Measurements from ENCODE around the gene TMEM225. TPM values are rescaled to one million over a fixed set of nuclear protein-coding genes. Genes with fewer than 3 reads are reported as not detected.
"Not testable (repeated sequence)": the region's sequence is repeated elsewhere in the genome, so short reads cannot be mapped to it uniquely, and the experiment has no call there.

Gene TMEM225
- not detected for total RNA-seq
- 0 reads per million in 2 donors for total RNA-seq

- no peaks in the 10 kb centered on the region for H3K36me3 Mint-ChIP-seq (ENCODE audit: low read depth)
- H3K27me3 Mint-ChIP-seq: no peaks in the 10 kb centered on the region
- H3K4me1 Mint-ChIP-seq: no peaks in the 10 kb centered on the region
- no peak for DNase-seq
- no peak within 1 kb of the TSS for H3K4me3 Mint-ChIP-seq
- ATAC-seq: no peak
- no peaks in the 10 kb centered on the region for H3K9me3 ChIP-seq (ENCODE audit: control insufficient read depth, low read length, poor library complexity, severe bottlenecking)
- H3K27ac Mint-ChIP-seq: no peak within 1 kb of the TSS
Measured at GRCh38 chr11:123885570-123885969, at the start of gene TMEM225. Gene TMEM225 (minus strand): TSS chr11:123885670. CDS start chr11:123885425, 245 bp downstream.

DNA sequence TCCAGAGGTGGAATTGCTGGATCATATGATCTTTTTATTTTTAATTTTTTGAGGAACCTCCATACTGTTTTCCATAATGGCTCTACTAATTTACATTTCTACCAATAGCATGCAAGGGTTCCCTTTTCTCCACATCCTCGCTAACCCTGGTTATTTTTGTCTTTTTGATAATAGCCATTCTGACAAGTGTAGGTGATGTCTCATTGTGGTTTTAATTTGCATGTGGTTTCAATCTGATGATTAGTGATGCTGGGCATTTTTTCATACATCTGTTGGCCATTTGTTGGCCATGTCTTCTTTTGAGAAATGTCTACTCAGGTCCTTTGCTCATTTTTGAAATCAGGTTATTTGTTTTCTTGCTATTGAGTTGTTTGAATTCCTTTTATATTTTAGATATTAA, 38.6 kb upstream of the TMEM225 start:
- no peaks in the 10 kb centered on the region for H3K4me1 Mint-ChIP-seq
- H3K27ac Mint-ChIP-seq: no peak overlapping the region
- H3K4me3 Mint-ChIP-seq: no peak overlapping the region
- DNase-seq (no peak), ATAC-seq (no peak)
- H3K9me3 ChIP-seq (ENCODE audit: control insufficient read depth, low read length, poor library complexity, severe bottlenecking): no peaks in the 10 kb centered on the region
- no peaks in the 10 kb centered on the region for H3K27me3 Mint-ChIP-seq
- H3K36me3 Mint-ChIP-seq (ENCODE audit: low read depth): no peaks in the 10 kb centered on the region

GRCh38 chr11:123920943-123921342, 35.5 kb upstream of the TMEM225 start:
- no peaks in the 10 kb centered on the region for H3K9me3 ChIP-seq (ENCODE audit: control insufficient read depth, low read length, poor library complexity, severe bottlenecking)
- Mint-ChIP-seq H3K27me3 (no peaks in the 10 kb centered on the region), H3K36me3 (ENCODE audit: low read depth) (no peaks in the 10 kb centered on the region), H3K4me3 (no peak overlapping the region), H3K27ac (no peak overlapping the region), H3K4me1 (no peaks in the 10 kb centered on the region)
- ATAC-seq (no peak), DNase-seq (no peak)

- H3K4me3 Mint-ChIP-seq: no peak overlapping the region
- peaks cover 24% of the 10 kb centered on the region for H3K27me3 Mint-ChIP-seq
- H3K36me3 Mint-ChIP-seq (ENCODE audit: low read depth): no peaks in the 10 kb centered on the region
- ATAC-seq: no peak
- no peaks in the 10 kb centered on the region for H3K4me1 Mint-ChIP-seq
- no peak for DNase-seq
- H3K27ac Mint-ChIP-seq: no peak overlapping the region
- H3K9me3 ChIP-seq (ENCODE audit: control insufficient read depth, low read length, poor library complexity, severe bottlenecking): no peaks in the 10 kb centered on the region
Measured at GRCh38 chr11:123905826-123906225, 20.4 kb upstream of the TMEM225 start.

DNA sequence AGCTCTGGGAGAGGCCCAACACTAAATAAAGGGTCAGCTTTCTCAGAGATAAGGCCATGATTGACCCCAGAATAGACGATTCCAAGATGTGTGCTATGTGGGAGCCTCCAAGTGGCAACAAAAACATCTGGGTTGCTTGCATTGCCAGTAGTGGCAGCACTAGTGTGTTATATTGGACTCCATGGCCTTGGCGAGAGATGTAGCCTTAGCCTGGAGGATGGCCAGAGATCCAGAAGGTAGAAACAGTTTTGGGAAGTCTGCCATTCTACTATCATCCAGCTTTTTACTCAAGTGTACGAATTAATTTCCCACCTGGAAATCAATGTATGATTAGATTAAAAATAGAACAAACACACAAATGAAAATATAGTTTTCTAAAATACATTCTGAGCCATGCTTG, 19.5 kb upstream of the TMEM225 start:
- Mint-ChIP-seq H3K27ac (no peak overlapping the region), H3K4me3 (no peak overlapping the region), H3K27me3 (peaks cover 24% of the 10 kb centered on the region), H3K4me1 (no peaks in the 10 kb centered on the region), H3K36me3 (ENCODE audit: low read depth) (no peaks in the 10 kb centered on the region)
- H3K9me3 ChIP-seq (ENCODE audit: control insufficient read depth, low read length, poor library complexity, severe bottlenecking): no peaks in the 10 kb centered on the region
- DNase-seq (no peak), ATAC-seq (no peak)

DNA sequence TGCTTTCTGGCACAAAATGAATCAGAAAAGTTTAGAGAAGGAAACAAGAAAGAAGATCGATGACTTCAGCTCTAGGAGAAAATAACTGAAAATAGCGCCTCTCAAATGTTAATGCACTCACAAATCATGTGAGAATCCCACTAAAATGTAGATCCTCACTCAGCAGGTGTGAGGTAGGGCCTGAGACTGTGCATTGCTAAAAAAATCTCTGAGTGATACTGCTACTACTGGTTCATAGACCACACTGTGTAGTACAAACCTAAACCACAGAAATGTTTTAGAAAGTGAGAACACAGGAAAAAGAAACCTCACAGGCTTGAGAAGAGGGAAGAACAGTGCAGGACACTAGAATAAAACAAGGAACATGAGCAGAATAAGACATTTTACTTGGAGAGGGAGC, 18.5 kb upstream of the TMEM225 start:
- Mint-ChIP-seq H3K4me1 (no peaks in the 10 kb centered on the region), H3K27ac (no peak overlapping the region), H3K27me3 (peaks cover 24% of the 10 kb centered on the region), H3K4me3 (no peak overlapping the region), H3K36me3 (ENCODE audit: low read depth) (no peaks in the 10 kb centered on the region)
- H3K9me3 ChIP-seq (ENCODE audit: control insufficient read depth, low read length, poor library complexity, severe bottlenecking): no peaks in the 10 kb centered on the region
- ATAC-seq (no peak), DNase-seq (no peak)

GRCh38 chr11:123901867-123902266, 16.4 kb upstream of the TMEM225 start, which contains the start of gene OR8D4:
Gene OR8D4 (plus strand): TSS chr11:123902167. CDS start chr11:123906432, 4,265 bp downstream.
- H3K4me3 Mint-ChIP-seq: no peak within 1 kb of the TSS
- no peaks in the 10 kb centered on the region for H3K36me3 Mint-ChIP-seq (ENCODE audit: low read depth)
- ATAC-seq: no peak
- no peak for DNase-seq
- no peaks in the 10 kb centered on the region for H3K9me3 ChIP-seq (ENCODE audit: control insufficient read depth, low read length, poor library complexity, severe bottlenecking)
- H3K4me1 Mint-ChIP-seq: no peaks in the 10 kb centered on the region
- no peak within 1 kb of the TSS for H3K27ac Mint-ChIP-seq
- peaks cover 16% of the 10 kb centered on the region for H3K27me3 Mint-ChIP-seq

DNA sequence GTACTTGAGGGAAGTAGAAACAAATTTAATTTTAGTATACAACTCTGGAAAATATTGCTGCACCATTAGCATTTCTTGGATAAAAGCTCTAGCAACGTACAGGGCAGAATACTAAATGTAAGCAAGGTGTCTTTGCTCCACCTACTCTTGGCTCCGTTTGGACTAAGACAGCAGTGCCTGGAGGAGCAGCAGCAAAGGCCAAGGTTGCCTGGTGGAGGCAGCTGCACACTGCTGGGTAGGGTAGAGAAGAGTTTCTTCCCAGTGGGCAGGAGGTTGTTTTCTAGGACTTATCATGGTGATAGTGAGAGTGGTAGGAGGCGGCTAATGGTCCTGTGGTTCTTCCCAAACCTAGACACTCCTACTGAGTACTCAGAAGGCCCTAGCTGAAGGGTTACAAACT, 14.3 kb upstream of the TMEM225 start:
- no peaks in the 10 kb centered on the region for H3K4me1 Mint-ChIP-seq
- H3K4me3 Mint-ChIP-seq: no peak overlapping the region
- H3K27me3 Mint-ChIP-seq: peaks cover 15% of the 10 kb centered on the region
- ATAC-seq: no peak
- no peak overlapping the region for H3K27ac Mint-ChIP-seq
- DNase-seq: no peak
- H3K9me3 ChIP-seq (ENCODE audit: control insufficient read depth, low read length, poor library complexity, severe bottlenecking): no peaks in the 10 kb centered on the region
- H3K36me3 Mint-ChIP-seq (ENCODE audit: low read depth): no peaks in the 10 kb centered on the region

DNA sequence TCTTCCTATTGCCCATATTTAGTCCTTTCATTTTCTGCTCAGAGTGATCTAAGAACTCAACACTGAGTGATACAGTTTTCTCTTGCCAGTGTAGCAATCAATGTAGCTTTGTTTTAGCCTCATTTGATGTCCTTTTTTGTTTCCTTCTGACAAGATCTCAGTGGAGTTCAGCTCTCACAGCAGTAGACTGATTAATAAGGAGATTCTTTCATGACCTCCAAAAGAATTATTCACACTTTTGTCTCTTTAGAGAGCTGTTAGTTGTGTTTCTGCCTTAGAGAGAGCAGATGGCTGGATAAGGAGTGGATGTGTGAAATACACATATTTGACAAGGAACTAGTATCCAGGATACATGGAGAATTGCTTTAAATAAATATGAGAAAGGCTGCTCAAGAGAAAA, 6.6 kb upstream of the TMEM225 start:
- Mint-ChIP-seq H3K27ac (no peak overlapping the region), H3K4me1 (no peaks in the 10 kb centered on the region), H3K27me3 (peaks cover 24% of the 10 kb centered on the region), H3K4me3 (no peak overlapping the region), H3K36me3 (ENCODE audit: low read depth) (no peaks in the 10 kb centered on the region)
- no peak for ATAC-seq
- no peaks in the 10 kb centered on the region for H3K9me3 ChIP-seq (ENCODE audit: control insufficient read depth, low read length, poor library complexity, severe bottlenecking)
- no peak for DNase-seq

DNA sequence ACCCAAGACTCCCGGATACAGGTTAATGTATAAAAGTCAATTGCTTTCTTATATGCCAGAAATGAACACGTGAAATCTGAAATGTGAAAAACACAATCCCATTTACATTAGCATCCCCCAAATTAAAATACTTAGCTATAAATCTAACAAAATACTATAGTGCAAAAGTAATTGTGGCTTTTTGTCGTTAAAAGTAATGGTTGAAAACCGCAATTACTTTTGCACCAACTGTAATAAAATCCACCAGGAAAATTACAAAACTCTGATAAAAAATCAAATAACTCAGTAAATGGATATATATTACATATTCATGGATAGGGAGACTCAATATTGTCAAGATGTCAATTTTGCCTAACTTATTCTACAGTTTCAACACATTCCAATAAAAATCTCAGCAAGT, 4.6 kb downstream of the TMEM225 start:
- Mint-ChIP-seq H3K4me3 (no peak overlapping the region), H3K4me1 (no peaks in the 10 kb centered on the region), H3K27ac (no peak overlapping the region), H3K27me3 (peaks cover 5% of the 10 kb centered on the region), H3K36me3 (ENCODE audit: low read depth) (no peaks in the 10 kb centered on the region)
- H3K9me3 ChIP-seq (ENCODE audit: control insufficient read depth, low read length, poor library complexity, severe bottlenecking): no peaks in the 10 kb centered on the region
- DNase-seq (no peak), ATAC-seq (no peak)

- not testable (repeated sequence) for ATAC-seq; H3K36me3 Mint-ChIP-seq (ENCODE audit: low read depth); H3K4me1 Mint-ChIP-seq; H3K9me3 ChIP-seq (ENCODE audit: control insufficient read depth, low read length, poor library complexity, severe bottlenecking); H3K27ac Mint-ChIP-seq; H3K4me3 Mint-ChIP-seq; DNase-seq; H3K27me3 Mint-ChIP-seq
Measured at GRCh38 chr11:123867795-123868194, 17.7 kb downstream of the TMEM225 start.

GRCh38 chr11:123865293-123865692, 20.2 kb downstream of the TMEM225 start:
- H3K36me3 Mint-ChIP-seq (ENCODE audit: low read depth); H3K4me1 Mint-ChIP-seq: not testable (repeated sequence)

DNA sequence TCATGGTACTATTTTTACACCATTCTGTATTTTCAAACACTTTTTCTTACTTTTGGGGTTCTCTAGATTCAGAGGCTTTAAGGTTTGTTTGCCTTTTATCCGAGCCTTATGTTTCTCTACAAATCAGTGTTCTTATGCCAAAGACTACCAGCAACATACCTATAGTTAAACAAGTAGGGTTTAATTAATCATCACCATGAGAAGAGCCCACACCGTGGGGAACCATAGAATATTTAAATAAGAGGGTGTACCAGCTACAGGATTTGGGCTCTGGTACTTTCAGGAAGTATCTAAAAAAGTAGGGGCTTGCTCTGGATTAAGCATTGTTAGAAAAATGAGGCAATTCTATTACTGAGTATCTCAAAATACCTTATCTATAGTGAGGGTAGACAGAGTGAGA, 25.7 kb downstream of the TMEM225 start:
- ATAC-seq (no peak), DNase-seq (no peak)
- Mint-ChIP-seq H3K27me3 (no peaks in the 10 kb centered on the region), H3K36me3 (ENCODE audit: low read depth) (no peaks in the 10 kb centered on the region), H3K27ac (no peak overlapping the region), H3K4me1 (no peaks in the 10 kb centered on the region), H3K4me3 (no peak overlapping the region)
- H3K9me3 ChIP-seq (ENCODE audit: control insufficient read depth, low read length, poor library complexity, severe bottlenecking): no peaks in the 10 kb centered on the region

More at GRCh38 chr11:123865293-123865692, 20.2 kb downstream of the TMEM225 start:
- not testable (repeated sequence) for H3K27ac Mint-ChIP-seq; H3K9me3 ChIP-seq (ENCODE audit: control insufficient read depth, low read length, poor library complexity, severe bottlenecking); ATAC-seq; H3K4me3 Mint-ChIP-seq; DNase-seq; H3K27me3 Mint-ChIP-seq

GRCh38 chr11:123856444-123856843, 29.0 kb downstream of the TMEM225 start:
- ATAC-seq (no peak), DNase-seq (no peak)
- no peaks in the 10 kb centered on the region for H3K9me3 ChIP-seq (ENCODE audit: control insufficient read depth, low read length, poor library complexity, severe bottlenecking)
- Mint-ChIP-seq H3K36me3 (ENCODE audit: low read depth) (no peaks in the 10 kb centered on the region), H3K4me1 (no peaks in the 10 kb centered on the region), H3K27me3 (no peaks in the 10 kb centered on the region), H3K27ac (no peak overlapping the region), H3K4me3 (no peak overlapping the region)

Data from T-helper 17 cell (primary cell).